Right lobe of liver (tissue), 6 donors: ENCODE data around the gene QRSL1. TPM values are rescaled to one million over a fixed set of nuclear protein-coding genes. Genes with fewer than 3 reads are reported as not detected.

Source experiments
- ATAC-seq, 4 donors: fragments of 200-7000 bp; cut with Tn5 transposase; one replicate each; pipeline ENCODE4 v1.9.1; 2020; ENCODE audit warnings: mild to moderate bottlenecking in 4 of 4, moderate library complexity in 4 of 4
- DNase-seq, 3 donors: peaks; one replicate each; pipeline ENCODE4 v3.0.0-alpha.2; 2020
- H3K27ac ChIP-seq, 3 donors: fragments of 200-600 bp; one replicate each; pipeline ENCODE4 v1.8.0; 2022
- H3K27me3 ChIP-seq, 2 donors: fragments of 200-600 bp; one replicate each; pipeline ENCODE4 v1.8.0; 2022
- H3K36me3 ChIP-seq, 4 donors: fragments of 200-600 bp; sonication (generic) in 1 of 4; one replicate each; pipeline versions ENCODE4 v1.5.1 to v1.8.0; 2017 to 2022; ENCODE audit warnings: control low read depth in 1 of 4
- H3K4me1 ChIP-seq, 4 donors: fragments of 200-600 bp; sonication (generic) in 1 of 4; one replicate each; pipeline versions ENCODE4 v1.5.1 to v1.8.0; 2017 to 2022; ENCODE audit warnings: control low read depth in 1 of 4
- H3K4me3 ChIP-seq, 3 donors: fragments of 200-600 bp; one replicate each; pipeline ENCODE4 v1.8.0; 2022
- H3K9me3 ChIP-seq, 4 donors: fragments of 200-600 bp; sonication (generic) in 1 of 4; one replicate each; pipeline versions ENCODE4 v1.5.1 to v1.8.0; 2017 to 2022; ENCODE audit warnings: control low read depth in 1 of 4
- POLR2A ChIP-seq: fragments of 450-650 bp; IDR thresholded peaks from one replicate; pipeline ENCODE4 v1.6.1; 2017; ENCODE audit warnings: antibody characterized with exemption, mild to moderate bottlenecking
- WGBS: methylation state at CpG from one replicate; pipeline ENCODE4 v1.1.6; 2018; ENCODE audit warnings: low coverage, low lambda C conversion rate; ENCODE audit not compliant: insufficient coverage; ENCODE audit errors: missing lambda C conversion rate; 5-methylcytosine and 5-hydroxymethylcytosine counted together
- intact Hi-C, 2 donors: fragments of 100-400 bp; cut with DNase I; formaldehyde crosslinking; loops; one replicate each; pipeline versions ENCODE4 v1.11.2 to v1.14.1; 2022
- total RNA-seq, 6 experiments: library from RNA; depleted of rRNA in 2 of 6; stranded (reverse); fragments of >200 nt in 2 of 6; fragmentation: NEBNext Ultra II Directional in 3 of 6; extraction: Animal tissue kit (Norgen Biotek cat#: 25700) in 3 of 6; gene quantifications; one replicate each; pipeline versions ENCODE4 v1.1.0 to v1.2.4, GENCODE V29; 2016 to 2023
- TF ChIP-seq, protein P1 (sequence below), 4 donors: fragments of 200-600 bp in 3 of 4; fragments of 450-650 bp in 1 of 4; IDR thresholded peaks; one replicate each; pipeline versions ENCODE4 v1.5.1 to v1.8.0; 2016 to 2022; ENCODE audit warnings: antibody characterized with exemption in 4 of 4, mild to moderate bottlenecking in 2 of 4
- donor health status: DM: no; HTN: yes; CAD: no.
- donor health status: DM: no; HTN: no; CAD: no.
- donor health status: DM: no; HTN: no; CAD: no.
- donor health status: DM: no; HTN: yes; CAD: no.
- donor health status: DM: no; HTN: yes; CAD: no.

Gene QRSL1
- total RNA-seq, 6 experiments from 2014 or later = 6.0 to 8.8 (median 7.8) TPM

DNA sequence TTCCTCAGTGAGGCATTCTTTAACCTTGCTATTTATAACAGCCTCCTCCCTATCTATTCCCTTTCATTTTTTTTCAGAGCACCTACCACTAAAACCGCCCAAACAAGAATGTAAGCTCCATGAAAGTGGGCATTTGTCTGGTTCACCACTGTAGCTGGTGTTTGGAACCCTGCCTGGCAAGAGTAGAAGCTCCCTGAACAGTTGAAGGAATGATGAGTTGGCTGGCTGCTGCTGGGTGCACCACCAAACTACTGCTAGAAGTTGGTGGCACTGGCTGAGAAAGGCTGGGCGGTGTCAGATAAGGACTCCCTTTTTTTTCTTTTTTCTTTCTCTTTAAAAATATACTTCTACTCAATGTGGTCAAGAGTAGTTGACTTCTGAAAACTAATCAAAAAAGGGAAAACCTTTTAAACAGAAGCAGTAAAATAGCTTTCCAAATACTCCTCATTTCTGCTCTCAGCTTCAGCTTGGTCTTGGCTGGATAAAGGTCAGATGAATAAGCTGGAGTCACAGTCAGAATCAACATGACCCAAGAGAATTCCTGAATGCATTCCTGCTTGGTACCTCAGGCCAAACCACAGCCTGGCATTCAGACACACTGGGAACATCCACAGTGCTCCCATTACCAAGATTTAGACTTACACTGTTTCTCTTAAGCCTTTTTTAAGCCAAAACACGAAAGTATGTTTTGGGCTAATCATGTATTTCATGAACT lies 38.1 kb upstream of the QRSL1 start:
- Histone ChIP-seq H3K4me3 (no peak overlapping the region), H3K9me3 (no peaks in the 10 kb centered on the region), H3K27ac (no peak overlapping the region), H3K4me1 (no peaks in the 10 kb centered on the region), H3K27me3 (no peaks in the 10 kb centered on the region), H3K36me3 (peaks cover 0 to 6% (median 2%) of the 10 kb centered on the region in 4 donors)
- ATAC-seq = peak in 1 of 4 donors; percentile 56
- TF ChIP-seq, protein P1, sequence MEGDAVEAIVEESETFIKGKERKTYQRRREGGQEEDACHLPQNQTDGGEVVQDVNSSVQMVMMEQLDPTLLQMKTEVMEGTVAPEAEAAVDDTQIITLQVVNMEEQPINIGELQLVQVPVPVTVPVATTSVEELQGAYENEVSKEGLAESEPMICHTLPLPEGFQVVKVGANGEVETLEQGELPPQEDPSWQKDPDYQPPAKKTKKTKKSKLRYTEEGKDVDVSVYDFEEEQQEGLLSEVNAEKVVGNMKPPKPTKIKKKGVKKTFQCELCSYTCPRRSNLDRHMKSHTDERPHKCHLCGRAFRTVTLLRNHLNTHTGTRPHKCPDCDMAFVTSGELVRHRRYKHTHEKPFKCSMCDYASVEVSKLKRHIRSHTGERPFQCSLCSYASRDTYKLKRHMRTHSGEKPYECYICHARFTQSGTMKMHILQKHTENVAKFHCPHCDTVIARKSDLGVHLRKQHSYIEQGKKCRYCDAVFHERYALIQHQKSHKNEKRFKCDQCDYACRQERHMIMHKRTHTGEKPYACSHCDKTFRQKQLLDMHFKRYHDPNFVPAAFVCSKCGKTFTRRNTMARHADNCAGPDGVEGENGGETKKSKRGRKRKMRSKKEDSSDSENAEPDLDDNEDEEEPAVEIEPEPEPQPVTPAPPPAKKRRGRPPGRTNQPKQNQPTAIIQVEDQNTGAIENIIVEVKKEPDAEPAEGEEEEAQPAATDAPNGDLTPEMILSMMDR (IDR thresholded peaks at IDR 0.05) = no peak
- TF ChIP-seq POLR2A = no peak
- WGBS = 92% methylated on average over 3 of the region's 3 CpGs
- intact Hi-C loops = no loop called here
- DNase-seq = no peak

DNA sequence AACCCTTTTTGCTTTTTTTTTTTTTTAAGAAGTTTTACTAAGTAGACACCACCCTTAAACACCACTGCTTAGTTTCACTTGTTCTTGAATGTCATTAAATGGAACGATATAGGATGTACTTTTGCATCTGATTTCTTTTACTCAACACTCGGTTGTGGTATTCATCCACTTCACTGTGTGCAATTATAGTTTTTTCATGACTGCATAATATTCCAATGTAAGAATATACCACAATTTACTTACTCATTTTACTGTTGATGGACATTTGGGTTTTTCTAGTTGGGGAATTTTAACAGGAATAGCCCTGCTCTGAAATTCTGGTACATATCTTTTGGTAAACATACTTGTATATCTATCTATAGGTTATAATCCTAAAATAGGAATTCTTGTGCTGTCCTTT lies 29.9 kb upstream of the QRSL1 start:
- intact Hi-C loops = no loop called here
- no peaks in the 10 kb centered on the region for H3K27me3 ChIP-seq
- no peak overlapping the region for H3K27ac ChIP-seq
- no peaks in the 10 kb centered on the region for H3K36me3 ChIP-seq
- ATAC-seq = no peak
- no peak for DNase-seq
- 76% methylated on average over 2 of the region's 2 CpGs for WGBS
- no peak for TF ChIP-seq POLR2A
- TF ChIP-seq, protein P1 (IDR thresholded peaks at IDR 0.05) = no peak
- H3K4me1 ChIP-seq = no peaks in the 10 kb centered on the region
- no peaks in the 10 kb centered on the region for H3K9me3 ChIP-seq
- no peak overlapping the region for H3K4me3 ChIP-seq

DNA sequence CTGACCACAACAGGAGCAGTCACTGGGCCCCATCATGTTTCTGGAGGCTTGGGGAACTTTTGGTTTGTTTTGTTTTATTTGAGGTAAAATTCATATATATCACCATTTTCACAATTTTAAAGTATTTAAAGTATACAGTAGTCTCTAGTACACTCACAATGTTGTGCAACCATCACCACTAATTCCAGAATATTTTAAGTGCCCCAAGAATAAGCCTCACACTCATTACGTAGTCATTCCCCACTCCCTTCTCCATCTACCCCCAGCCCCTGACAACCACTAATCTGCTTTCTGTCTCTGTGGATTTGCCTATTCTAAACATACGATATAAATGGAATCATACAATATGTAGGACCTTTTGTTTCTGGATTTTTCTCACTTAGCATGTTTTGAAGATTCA lies 29.0 kb upstream of the QRSL1 start:
- no peaks in the 10 kb centered on the region for H3K36me3 ChIP-seq
- DNase-seq (no peak), ATAC-seq (no peak)
- H3K4me3 ChIP-seq = no peak overlapping the region
- H3K27ac ChIP-seq = no peak overlapping the region
- intact Hi-C loops = loop anchor here in 1 of 2 donors (10.0 kb wide), 1 partner anchor 384 kb away; no protein-coding TSS in a partner anchor
- no peaks in the 10 kb centered on the region for H3K27me3 ChIP-seq
- H3K9me3 ChIP-seq = no peaks in the 10 kb centered on the region
- H3K4me1 ChIP-seq = no peaks in the 10 kb centered on the region
- no peak for TF ChIP-seq POLR2A
- TF ChIP-seq, protein P1 (IDR thresholded peaks at IDR 0.05) = no peak
- WGBS = 100% methylated on average over 2 of the region's 2 CpGs

DNA sequence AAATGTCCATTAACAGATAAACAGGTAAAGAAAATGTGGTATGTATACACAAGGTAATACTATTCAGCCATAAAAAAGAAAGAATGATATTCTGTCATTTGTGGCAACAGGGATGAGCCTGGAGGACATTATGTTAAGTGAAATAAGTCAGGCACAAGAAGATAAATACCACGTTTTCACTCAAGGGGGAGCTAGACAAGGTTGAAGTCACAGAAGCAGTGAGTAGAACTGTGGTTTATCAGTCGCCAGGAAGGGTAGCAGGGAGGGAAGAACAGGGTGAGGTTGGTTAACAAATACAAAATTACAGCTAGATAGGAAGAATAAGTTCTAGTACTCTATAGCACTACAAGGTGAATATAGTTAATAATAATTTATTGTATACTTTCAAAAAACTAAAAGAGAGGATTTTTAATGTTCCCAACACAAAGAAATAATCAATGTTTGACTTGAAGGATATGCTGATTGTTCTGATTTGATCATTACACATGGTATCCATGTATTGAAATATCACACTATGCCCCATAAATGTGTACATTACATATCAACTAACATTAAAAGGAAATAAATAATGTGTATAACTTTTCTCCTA lies 21.2 kb upstream of the QRSL1 start:
- TF ChIP-seq POLR2A = no peak
- TF ChIP-seq, protein P1 (IDR thresholded peaks at IDR 0.05) = peak; percentile 67 to 74 (median 70)
- Histone ChIP-seq H3K4me3 (no peak overlapping the region), H3K9me3 (no peaks in the 10 kb centered on the region), H3K36me3 (no peaks in the 10 kb centered on the region), H3K27ac (no peak overlapping the region), H3K4me1 (no peaks in the 10 kb centered on the region), H3K27me3 (no peaks in the 10 kb centered on the region)
- intact Hi-C loops = loop anchor here in 1 of 2 donors (10.0 kb wide), 1 partner anchor 377 kb away; no protein-coding TSS in a partner anchor
- DNase-seq (no peak), ATAC-seq (peak; percentile 96 to 98 (median 98))
- WGBS = 0% methylated on average over 2 of the region's 2 CpGs
